A673 (cell line): ENCODE results near the gene TRIM71.

Source experiments
- EZH2 ChIP-seq: fragments of 200-600 bp; sonication (generic); IDR thresholded peaks from 2 replicates; pipeline ENCODE4 v1.6.1; 2017; ENCODE audit warnings: borderline replicate concordance, low read depth, mild to moderate bottlenecking, mixed read lengths, antibody characterized with exemption, low read length; ENCODE audit not compliant: poor library complexity, severe bottlenecking
- TF ChIP-seq, protein P1 (sequence below): fragments of 300-800, 200-600 bp; sonication (generic); conservative IDR thresholded peaks from 2 replicates; pipeline ENCODE4 v1.5.1; 2017; ENCODE audit warnings: low read depth, mild to moderate bottlenecking, antibody characterized with exemption, low read length, moderate library complexity, mixed read lengths

GRCh38 chr3:32848215-32848614 lies 30.4 kb downstream of the TRIM71 start:
- TF ChIP-seq, protein P1, sequence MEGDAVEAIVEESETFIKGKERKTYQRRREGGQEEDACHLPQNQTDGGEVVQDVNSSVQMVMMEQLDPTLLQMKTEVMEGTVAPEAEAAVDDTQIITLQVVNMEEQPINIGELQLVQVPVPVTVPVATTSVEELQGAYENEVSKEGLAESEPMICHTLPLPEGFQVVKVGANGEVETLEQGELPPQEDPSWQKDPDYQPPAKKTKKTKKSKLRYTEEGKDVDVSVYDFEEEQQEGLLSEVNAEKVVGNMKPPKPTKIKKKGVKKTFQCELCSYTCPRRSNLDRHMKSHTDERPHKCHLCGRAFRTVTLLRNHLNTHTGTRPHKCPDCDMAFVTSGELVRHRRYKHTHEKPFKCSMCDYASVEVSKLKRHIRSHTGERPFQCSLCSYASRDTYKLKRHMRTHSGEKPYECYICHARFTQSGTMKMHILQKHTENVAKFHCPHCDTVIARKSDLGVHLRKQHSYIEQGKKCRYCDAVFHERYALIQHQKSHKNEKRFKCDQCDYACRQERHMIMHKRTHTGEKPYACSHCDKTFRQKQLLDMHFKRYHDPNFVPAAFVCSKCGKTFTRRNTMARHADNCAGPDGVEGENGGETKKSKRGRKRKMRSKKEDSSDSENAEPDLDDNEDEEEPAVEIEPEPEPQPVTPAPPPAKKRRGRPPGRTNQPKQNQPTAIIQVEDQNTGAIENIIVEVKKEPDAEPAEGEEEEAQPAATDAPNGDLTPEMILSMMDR = no peak
- no peak for TF ChIP-seq EZH2
